Measurements from ENCODE around the gene SULF2.

Gene SULF2

GRCh38 chr20:47737923-47738322 lies 47.4 kb downstream of the SULF2 start:
- no peak for DNase-seq (ENCODE audit: low spot score)

GRCh38 chr20:47736570-47737152 lies 48.6 kb downstream of the SULF2 start:
- DNase-seq (ENCODE audit: low spot score) = no peak

- no peak for DNase-seq (ENCODE audit: low spot score)
These were observed 49.6 kb downstream of the SULF2 start for GRCh38 chr20:47735412-47736400.

- no peak for DNase-seq (ENCODE audit: low spot score)
These were observed 50.4 kb downstream of the SULF2 start for GRCh38 chr20:47734870-47735269.

DNA sequence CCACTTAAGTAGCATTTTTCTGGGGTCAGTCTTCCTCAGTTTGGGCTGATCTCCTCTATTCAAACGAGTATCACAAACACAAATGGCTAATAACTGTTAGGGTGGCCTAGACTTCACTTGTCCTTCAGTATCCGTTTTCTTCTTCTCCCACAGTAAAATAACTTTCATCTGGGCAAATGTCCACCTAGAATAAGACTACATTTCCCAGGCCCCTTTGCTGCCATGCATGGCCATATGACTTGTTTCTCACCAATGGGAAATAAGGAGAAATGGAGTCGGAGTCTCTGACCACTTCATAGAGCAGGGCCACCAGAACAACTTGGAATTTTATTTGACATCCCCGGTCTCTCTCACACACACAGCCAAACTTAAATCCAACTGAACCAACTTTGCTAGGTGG lies 51.4 kb downstream of the SULF2 start:
- DNase-seq (ENCODE audit: low spot score) = no peak

DNA sequence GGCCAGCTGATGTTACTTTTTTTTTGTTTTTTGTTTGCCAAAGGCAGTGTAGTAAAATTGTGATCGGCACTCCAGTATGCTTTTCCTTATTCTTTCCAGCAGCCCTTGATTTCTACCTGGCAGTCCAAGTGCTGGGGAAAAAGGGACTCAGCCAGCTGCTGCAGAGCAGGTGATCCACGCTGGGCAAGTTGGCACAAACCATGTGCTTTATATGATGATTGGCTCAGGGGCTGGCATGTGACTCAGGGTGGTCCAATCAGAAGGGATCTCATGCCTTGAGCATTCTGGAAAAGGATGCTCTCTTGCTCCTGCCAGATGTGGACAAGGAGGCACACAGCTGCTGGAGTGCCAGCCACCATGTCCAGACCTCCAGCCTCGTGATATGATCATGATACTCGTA lies 54.5 kb downstream of the SULF2 start:
- no peak for DNase-seq (ENCODE audit: low spot score)

- DNase-seq (ENCODE audit: low spot score) = no peak
These were observed 55.8 kb downstream of the SULF2 start for GRCh38 chr20:47729472-47729871.

- DNase-seq (ENCODE audit: low spot score) = no peak
These were observed 57.3 kb downstream of the SULF2 start for GRCh38 chr20:47727909-47728361.

GRCh38 chr20:47727170-47727880 lies 58.0 kb downstream of the SULF2 start:
- DNase-seq (ENCODE audit: low spot score) = no peak

DNA sequence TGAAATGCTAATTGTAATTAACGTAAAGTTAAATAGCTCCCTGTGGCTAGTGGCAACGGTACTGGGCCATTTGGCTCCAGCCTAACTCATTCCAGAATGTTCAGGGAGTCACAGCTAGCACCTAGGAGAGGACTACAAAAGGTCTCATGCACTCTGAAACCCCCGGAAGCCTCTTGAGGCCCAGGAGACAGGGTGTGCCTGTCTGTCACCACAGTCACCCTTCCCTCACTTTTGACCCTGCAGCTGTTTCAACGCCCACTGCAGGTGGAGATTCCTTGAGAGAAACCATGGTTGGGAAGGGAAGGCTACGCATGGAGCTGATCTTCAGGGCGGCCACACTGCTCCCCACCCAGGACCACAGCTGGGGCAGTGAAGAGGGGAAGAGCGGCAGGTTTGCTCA lies 58.6 kb downstream of the SULF2 start:
- no peak for DNase-seq (ENCODE audit: low spot score)

GRCh38 chr20:47725248-47725973 lies 59.9 kb downstream of the SULF2 start:
- DNase-seq (ENCODE audit: low spot score) = peak; percentile 87

GRCh38 chr20:47724910-47725247 lies 60.4 kb downstream of the SULF2 start:
- no peak for DNase-seq (ENCODE audit: low spot score)

GRCh38 chr20:47724396-47724795 lies 60.9 kb downstream of the SULF2 start:
- DNase-seq (ENCODE audit: low spot score) = no peak

- DNase-seq (ENCODE audit: low spot score) = no peak
These were observed 62.0 kb downstream of the SULF2 start for GRCh38 chr20:47723322-47723721.

DNA sequence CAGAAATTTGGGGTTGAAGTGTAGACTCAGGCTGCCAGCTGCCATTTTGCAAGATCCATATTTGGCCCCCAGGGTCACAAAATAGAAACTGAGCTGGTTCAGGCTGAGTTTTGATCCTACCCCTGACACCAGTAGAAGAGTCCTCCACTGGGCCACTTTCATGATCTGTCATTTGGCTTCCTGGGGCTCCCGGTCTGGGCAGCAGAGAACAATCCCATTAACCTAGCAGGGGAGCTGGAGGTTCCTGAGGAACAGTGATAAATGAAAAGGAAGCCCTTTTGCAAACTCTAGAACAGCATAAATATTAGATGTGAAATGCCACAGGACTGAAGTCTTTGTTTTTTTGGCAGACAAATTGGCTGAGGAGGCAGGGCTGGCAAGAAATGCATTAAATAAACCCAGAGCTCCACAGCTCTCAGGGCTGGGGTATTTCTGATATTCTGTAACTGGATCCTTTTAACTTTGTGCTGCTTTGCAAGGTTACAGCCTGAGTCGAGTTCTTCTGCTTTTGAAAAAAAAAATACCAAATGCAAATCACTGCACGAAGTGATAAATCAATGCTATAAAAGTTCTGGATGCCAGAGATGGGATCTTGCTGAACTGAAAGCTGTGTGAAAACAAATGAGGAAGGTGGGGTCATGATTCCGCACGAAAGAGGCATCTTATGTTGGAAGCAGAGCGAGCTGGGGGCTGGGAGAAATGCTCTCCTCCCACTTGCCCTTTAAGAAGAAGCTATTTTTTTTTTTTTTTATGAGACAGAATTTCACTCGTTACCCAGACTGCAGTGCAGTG lies 64.4 kb downstream of the SULF2 start:
- DNase-seq (ENCODE audit: low spot score) = no peak

- DNase-seq (ENCODE audit: low spot score) = no peak
These were observed 65.7 kb downstream of the SULF2 start for GRCh38 chr20:47719625-47720024.

DNA sequence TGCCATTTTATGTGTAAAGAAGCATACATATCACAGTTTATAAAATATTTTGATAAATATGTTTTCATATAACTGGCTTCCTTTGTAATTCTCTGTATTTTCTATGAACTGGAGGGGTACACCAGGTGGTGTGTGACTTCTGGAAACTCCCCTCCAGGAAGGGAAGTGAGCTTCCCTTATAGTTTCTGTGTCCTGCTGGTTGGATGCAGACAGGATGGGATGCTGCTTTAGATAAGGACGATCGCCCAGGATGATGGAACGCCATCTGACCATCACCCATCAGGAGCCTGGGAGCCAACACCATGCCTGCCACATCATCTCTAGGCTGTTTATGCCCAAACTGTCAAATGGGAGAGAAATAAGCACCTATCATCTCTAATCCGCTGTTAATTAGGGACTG lies 66.1 kb downstream of the SULF2 start:
- no peak for DNase-seq (ENCODE audit: low spot score)

GRCh38 chr20:47718398-47718797 lies 66.9 kb downstream of the SULF2 start:
- DNase-seq (ENCODE audit: low spot score) = no peak

DNA sequence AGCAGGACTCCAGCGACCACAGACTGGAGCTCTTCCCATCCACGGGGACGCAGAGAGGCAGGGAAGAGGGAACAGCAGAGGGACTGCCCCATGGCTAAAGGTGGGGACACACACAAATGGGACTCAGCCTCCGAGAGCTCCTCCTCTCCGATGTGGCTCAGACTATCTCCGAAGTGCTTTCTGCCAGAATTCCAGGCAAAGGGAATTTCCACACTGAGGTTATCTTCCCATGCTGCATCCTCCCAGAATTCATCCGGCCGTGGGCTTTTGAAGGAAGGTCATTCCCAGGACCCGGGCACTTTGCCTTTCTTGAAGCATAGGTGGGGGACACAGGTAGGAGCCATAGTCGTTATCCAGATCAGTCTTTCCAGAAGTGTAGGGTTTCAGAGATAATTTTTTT lies 67.9 kb downstream of the SULF2 start:
- DNase-seq (ENCODE audit: low spot score) = no peak

DNA sequence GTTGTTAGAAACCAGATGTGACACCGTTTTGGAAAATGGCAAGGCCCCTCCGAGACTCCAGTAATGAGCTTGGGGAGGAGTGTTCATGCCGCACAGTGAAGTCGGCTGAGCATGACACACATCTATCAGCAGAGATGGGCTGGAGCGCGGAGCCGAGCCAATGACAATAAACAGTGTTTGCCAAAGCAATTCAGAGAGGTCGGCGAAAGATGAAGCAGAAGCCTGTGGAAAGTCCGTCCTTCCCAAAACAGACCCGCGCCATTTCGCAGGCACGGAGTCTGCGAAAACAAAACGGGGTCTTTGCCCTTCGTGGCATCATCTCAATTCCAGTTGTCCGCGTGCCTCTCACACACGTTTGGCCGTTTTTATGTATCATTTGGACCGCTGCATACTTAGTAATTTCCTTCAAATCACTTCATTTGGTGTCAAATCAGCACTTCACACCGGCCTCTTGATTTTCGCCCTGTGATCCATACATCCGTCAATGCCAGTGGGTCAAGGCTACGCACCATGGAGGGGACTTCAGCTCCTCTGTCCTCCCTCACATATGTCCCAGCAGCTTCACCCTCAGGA lies 71.3 kb downstream of the SULF2 start:
- no peak for DNase-seq (ENCODE audit: low spot score)

DNA sequence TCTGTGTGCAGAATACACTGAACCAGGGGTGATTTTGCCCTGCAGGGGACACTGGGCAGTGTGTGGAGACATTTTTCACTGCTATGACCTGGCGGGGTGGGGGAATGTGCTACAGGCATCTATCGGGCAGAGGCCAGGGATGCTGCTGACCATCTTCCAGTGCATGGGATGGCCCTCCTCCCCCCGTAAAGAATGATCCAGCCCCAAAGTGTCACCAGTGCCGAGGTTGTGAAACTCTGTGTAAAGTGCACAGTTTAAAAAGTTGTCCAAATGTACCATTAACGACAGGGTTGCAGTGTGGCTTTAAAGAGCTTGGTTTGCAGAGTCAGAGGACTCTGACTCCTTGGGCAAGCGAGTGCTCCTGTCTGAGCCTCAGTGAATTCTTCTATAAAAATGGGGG lies 72.1 kb downstream of the SULF2 start:
- DNase-seq (ENCODE audit: low spot score) = no peak
